Thoracic aorta (tissue), 2 donors: ENCODE results near the gene SOCS7. TPM values are rescaled to one million over a fixed set of nuclear protein-coding genes. Genes with fewer than 3 reads are reported as not detected.

Source experiments
- ATAC-seq: fragments of 150-250 bp; one replicate; pipeline ENCODE4 v1.8.0; 2017; ENCODE audit warnings: low read depth; ENCODE audit not compliant: insufficient number of reproducible peaks, low FRiP score
- DNase-seq: peaks from one replicate; pipeline ENCODE4 v3.0.0-alpha.2; 2020; ENCODE audit warnings: low spot score
- H3K27ac ChIP-seq, 2 donors: fragments of 200-600 bp; sonication (generic); 1 replicate in 1 of 2; 2 replicates in 1 of 2; pipeline ENCODE4 v1.5.1; 2016; ENCODE audit warnings: mild to moderate bottlenecking in 2 of 2, moderate library complexity in 2 of 2
- H3K27me3 ChIP-seq: fragments of 200-600 bp; sonication (generic); replicated peaks from 2 replicates; pipeline ENCODE4 v1.6.0; 2016; ENCODE audit warnings: mild to moderate bottlenecking; ENCODE audit not compliant: insufficient read depth
- H3K36me3 ChIP-seq: fragments of 200-600 bp; sonication (generic); one replicate; pipeline ENCODE4 v1.5.1; 2016
- H3K4me1 ChIP-seq, 2 donors: fragments of 200-600 bp; sonication (generic); 1 replicate in 1 of 2; 2 replicates in 1 of 2; pipeline versions ENCODE4 v1.5.1 to v1.6.0; 2016; ENCODE audit warnings: low read depth in 2 of 2, mild to moderate bottlenecking in 1 of 2; ENCODE audit not compliant: control insufficient read depth in 1 of 2
- H3K4me3 ChIP-seq: fragments of 200-600 bp; sonication (generic); 2 replicates; pipeline ENCODE4 v1.5.1; 2016; ENCODE audit warnings: mild to moderate bottlenecking
- H3K9me3 ChIP-seq: fragments of 200-600 bp; sonication (generic); 2 replicates; pipeline ENCODE4 v1.5.1; 2016
- total RNA-seq, 2 donors: library from RNA; depleted of rRNA; stranded (reverse); fragments of >200 nt; gene quantifications; one replicate each; pipeline versions ENCODE4 v1.1.0 to v1.2.3, GENCODE V29; 2016
- TF ChIP-seq, protein P1 (sequence below): fragments of 200-600 bp; sonication (generic); IDR thresholded peaks from one replicate; pipeline ENCODE4 v1.5.1; 2019; ENCODE audit warnings: antibody characterized with exemption

Gene SOCS7
- total RNA-seq, 2 donors from 2014 or later = 14.3 to 21.9 TPM

DNA sequence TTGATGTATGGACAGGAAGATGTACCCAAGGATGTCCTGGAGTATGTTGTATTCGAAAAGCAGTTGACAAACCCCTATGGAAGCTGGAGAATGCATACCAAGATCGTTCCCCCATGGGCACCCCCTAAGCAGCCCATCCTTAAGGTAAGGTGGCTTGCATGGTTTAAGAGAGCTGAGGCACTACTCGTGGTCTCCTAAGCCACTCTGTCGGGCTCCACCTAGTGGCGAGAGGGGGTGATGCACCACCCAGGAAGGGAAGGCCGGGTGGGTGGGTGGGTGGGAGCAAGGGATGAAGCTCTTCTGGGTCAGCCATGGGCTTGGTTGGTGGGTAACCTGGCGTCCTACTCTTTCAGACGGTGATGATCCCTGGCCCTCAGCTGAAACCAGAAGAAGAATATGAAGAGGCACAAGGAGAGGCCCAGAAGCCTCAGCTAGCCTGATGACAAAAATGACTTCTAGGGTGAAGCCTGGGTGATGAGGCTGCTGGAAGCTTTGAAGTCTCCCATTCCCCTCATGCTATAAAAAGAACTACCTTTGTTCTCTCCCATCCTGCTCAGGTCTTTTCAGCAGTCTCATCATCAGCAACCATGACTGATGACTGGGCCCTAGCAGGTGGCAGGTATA, 29.4 kb upstream of the SOCS7 start:
- peak; percentile 12 for DNase-seq
- Histone ChIP-seq H3K27ac (no peak overlapping the region), H3K36me3 (peaks cover 9% of the 10 kb centered on the region)

DNA sequence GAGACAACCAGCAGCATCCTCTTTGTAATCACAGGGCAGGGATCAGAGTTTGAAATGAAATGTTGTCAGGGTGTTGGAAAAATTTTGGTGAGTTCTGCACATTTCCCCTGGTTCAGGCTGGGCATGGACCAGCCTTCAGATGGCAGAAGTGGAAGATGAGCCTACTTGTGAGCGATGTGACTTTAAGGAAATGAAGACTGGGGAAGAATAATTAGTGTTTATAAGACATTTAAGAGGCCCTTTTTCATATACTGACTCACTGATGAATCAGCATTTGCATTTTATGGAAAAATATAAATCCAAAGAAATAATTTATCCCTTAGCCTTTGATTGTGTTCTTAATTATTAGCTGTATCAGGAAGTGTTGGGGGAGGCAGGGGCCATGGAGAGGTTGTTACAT, 28.7 kb upstream of the SOCS7 start:
- Histone ChIP-seq H3K9me3 (no peaks in the 10 kb centered on the region), H3K27ac (no peak overlapping the region), H3K36me3 (peaks cover 9% of the 10 kb centered on the region), H3K4me1 (no peaks in the 10 kb centered on the region), H3K4me3 (no peak overlapping the region), H3K27me3 (no peaks in the 10 kb centered on the region)
- no peak for DNase-seq
- ATAC-seq = no peak
- TF ChIP-seq, protein P1, sequence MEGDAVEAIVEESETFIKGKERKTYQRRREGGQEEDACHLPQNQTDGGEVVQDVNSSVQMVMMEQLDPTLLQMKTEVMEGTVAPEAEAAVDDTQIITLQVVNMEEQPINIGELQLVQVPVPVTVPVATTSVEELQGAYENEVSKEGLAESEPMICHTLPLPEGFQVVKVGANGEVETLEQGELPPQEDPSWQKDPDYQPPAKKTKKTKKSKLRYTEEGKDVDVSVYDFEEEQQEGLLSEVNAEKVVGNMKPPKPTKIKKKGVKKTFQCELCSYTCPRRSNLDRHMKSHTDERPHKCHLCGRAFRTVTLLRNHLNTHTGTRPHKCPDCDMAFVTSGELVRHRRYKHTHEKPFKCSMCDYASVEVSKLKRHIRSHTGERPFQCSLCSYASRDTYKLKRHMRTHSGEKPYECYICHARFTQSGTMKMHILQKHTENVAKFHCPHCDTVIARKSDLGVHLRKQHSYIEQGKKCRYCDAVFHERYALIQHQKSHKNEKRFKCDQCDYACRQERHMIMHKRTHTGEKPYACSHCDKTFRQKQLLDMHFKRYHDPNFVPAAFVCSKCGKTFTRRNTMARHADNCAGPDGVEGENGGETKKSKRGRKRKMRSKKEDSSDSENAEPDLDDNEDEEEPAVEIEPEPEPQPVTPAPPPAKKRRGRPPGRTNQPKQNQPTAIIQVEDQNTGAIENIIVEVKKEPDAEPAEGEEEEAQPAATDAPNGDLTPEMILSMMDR = no peak

More for the DNA sequence above, 29.4 kb upstream of the SOCS7 start:
- H3K4me3 ChIP-seq = no peak overlapping the region
- peak; percentile 56 for ATAC-seq
- H3K9me3 ChIP-seq = no peaks in the 10 kb centered on the region
- H3K27me3 ChIP-seq = no peaks in the 10 kb centered on the region
- TF ChIP-seq, protein P1 = peak; percentile 90
- H3K4me1 ChIP-seq = no peaks in the 10 kb centered on the region

DNA sequence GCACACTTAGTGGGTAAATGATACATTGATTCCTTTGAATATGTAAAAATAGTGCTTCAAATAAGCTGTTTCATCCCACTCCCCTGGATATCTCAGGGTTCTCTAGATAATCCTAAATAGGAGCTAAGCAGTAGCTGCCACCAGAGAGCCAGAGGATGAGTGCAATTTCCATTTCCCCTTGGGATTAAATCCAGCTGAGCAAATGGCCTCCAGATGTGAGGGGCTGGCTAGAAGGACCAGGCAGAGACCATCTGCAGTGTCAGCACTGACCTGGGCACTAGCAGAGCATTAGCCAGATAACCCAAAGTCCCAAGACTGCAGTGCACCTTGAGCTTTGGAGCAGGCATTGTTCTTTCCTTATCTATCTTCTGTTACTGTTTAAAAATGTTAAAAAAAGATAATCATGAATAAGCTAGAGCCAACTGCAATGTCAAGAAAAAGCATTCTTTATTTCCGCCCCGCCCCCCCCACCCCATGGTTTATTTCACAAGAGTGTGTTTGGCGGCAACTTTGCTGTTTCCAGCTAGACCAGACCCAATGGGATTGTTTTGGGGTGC, 27.4 kb upstream of the SOCS7 start:
- no peak for ATAC-seq
- no peaks in the 10 kb centered on the region for H3K4me1 ChIP-seq
- TF ChIP-seq, protein P1 = no peak

DNA sequence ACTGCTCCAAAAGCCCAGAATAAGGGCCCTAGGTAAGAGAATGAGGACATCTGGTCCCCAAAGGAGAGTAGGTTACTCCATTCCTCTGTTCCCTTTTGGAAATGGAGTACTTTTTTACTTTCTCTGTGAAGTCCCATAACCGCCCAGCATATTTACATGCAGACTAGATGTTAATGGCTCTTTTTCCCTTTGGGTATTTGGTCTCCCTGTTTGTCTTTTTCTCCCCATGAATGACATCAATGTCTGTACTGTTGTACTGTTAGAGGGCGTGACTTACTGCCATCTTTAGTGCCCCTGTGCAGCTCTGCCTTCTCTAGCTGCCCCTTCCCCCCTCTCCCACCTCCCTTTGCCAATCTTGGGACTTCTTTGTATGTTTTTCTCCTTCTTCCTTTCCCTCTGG, 26.9 kb upstream of the SOCS7 start:
- Histone ChIP-seq H3K27ac (no peak overlapping the region), H3K4me1 (no peaks in the 10 kb centered on the region)

More for the DNA sequence above, 27.4 kb upstream of the SOCS7 start:
- Histone ChIP-seq H3K36me3 (peaks cover 8% of the 10 kb centered on the region), H3K27ac (no peak overlapping the region), H3K9me3 (no peaks in the 10 kb centered on the region), H3K4me3 (no peak overlapping the region), H3K27me3 (no peaks in the 10 kb centered on the region)
- no peak for DNase-seq

DNA sequence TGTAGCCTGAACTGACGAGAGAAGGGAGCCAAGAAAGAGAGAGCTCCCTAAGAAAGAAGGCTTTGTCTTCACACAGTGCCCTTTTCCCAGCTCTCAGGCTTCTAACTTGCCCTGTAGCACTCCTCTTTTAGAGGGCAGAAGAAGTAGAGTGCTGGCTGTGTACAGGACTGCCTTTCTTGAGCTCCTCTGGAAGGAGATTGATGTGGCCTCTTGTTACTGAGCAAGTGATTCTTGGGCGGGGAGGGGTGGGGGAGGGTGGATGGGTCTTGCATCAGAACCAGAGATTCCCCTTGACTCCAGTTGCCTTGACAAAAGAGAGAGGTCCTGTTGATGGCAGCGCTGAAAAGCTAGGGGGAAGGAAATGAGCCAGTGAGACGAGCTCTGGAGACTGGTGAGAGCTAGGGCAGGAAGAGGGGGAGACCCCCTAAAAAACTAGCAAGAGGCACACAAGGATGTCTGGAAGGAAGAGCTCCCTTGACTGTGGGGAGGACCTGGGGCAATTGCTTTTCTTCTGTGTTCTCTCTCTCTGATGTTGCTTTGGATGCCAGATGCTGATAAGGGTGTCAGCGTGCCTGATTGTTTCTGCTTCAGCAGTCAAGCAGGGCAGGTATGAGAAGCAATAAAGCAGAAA, 26.3 kb upstream of the SOCS7 start:
- H3K4me3 ChIP-seq = no peak overlapping the region
- H3K27ac ChIP-seq = no peak overlapping the region
- peaks cover 5% of the 10 kb centered on the region for H3K36me3 ChIP-seq
- H3K4me1 ChIP-seq = no peaks in the 10 kb centered on the region
- ATAC-seq = no peak
- no peaks in the 10 kb centered on the region for H3K9me3 ChIP-seq
- TF ChIP-seq, protein P1 = no peak
- DNase-seq = no peak
- H3K27me3 ChIP-seq = no peaks in the 10 kb centered on the region

More for the DNA sequence above, 26.9 kb upstream of the SOCS7 start:
- H3K27me3 ChIP-seq = no peaks in the 10 kb centered on the region
- H3K9me3 ChIP-seq = no peaks in the 10 kb centered on the region
- TF ChIP-seq, protein P1 = no peak
- peaks cover 5% of the 10 kb centered on the region for H3K36me3 ChIP-seq
- DNase-seq = no peak
- no peak overlapping the region for H3K4me3 ChIP-seq
- no peak for ATAC-seq
